ENCODE data around the gene LYSMD2.

DNA sequence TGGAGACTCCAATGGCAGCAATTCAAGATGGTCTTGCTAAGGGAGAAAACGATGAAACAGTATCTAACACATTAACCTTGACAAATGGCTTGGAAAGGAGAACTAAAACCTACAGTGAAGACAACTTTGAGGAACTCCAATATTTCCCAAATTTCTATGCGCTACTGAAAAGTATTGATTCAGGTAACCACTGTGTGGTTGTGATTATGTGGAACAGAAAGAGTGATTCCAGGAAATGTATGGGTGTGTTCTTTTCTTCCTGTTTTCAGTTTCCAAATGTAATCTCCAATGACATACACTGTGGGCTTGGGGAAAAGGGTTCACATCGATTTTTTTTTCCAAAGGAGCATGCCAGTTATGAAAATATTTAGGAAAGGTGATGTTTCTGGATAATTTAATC, 45.3 kb downstream of the LYSMD2 start:
- TF ChIP-seq TAF1 (IDR thresholded peaks at IDR 0.05; ENCODE audit: low read depth) (no peak), POLR2AphosphoS5 (IDR thresholded peaks at IDR 0.05) (no peak), CTCF (IDR thresholded peaks at IDR 0.05; ENCODE audit: poor library complexity, severe bottlenecking) (no peak), EZH2 (IDR thresholded peaks at IDR 0.05; ENCODE audit: borderline replicate concordance, insufficient read depth, low read length, poor library complexity, severe bottlenecking) (no peak), MXI1 (conservative IDR thresholded peaks at IDR 0.05; ENCODE audit: poor library complexity, severe bottlenecking) (no peak), SMC3 (conservative IDR thresholded peaks at IDR 0.05; ENCODE audit: poor library complexity) (no peak)
